HG03457 (cell line): ENCODE measurements around the gene SCNN1B.

Source experiments
- ATAC-seq: cut with Tn5 transposase; IDR thresholded peaks from one replicate; pipeline ENCODE4 v1.9.1; 2021; ENCODE audit warnings: moderate number of reproducible peaks; ENCODE audit not compliant: unreplicated experiment

Gene SCNN1B

DNA sequence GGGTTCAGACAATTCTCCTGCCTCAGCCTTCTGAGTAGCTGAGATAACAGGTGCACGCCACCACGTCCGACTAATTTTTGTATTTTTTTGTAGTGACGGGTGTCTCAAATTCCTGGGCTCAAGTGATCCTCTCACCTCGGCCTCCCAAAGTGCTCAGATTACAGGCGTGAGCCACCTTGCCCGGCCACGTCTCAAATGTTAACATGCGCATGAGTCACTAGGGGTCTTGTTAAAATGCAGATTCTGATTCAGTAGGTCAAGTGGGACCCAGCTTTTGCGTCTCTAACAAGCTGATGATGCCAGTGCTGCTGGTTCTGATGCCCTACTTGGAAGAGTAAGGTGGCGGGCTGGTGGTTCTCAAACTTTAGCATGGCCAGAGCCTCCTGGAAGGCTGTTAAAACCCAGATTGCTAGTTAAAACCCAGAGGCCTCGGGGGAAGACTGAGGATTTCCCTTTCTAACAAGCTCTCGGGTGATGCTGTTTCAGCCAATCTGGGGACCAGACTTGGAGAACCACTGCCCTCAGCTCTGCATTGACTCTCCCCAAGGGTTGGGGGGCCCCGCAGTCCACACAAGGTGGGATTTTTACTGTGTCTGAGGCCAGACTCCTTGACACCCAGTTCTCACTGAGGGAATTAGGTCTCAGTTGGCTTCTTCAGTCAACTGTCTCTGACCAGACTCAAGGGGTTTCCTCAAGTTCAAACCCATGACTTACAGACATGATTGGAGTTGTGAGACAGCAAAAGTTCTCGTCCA is 17.9 kb downstream of the SCNN1B start:
- ATAC-seq: no peak

DNA sequence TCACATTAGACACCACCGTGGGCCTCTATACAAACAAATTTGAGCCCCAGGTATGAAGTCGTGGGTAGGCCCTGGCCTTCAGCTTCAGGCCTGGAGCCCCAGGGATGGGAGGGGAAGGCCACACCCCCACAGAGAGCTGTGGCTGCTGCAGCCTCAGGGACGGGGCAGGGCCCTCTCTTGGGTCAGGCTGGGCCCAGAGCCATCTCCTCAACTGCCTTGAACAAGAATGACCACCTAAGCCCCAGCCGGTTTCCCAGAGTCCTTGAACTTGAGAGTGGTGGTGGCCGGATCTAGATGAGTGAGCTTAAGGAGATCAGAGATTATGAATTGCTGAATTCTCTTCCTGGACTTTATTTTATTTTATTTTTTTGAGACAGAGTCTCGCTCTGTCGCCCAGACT is 18.6 kb downstream of the SCNN1B start:
- ATAC-seq: no peak

DNA sequence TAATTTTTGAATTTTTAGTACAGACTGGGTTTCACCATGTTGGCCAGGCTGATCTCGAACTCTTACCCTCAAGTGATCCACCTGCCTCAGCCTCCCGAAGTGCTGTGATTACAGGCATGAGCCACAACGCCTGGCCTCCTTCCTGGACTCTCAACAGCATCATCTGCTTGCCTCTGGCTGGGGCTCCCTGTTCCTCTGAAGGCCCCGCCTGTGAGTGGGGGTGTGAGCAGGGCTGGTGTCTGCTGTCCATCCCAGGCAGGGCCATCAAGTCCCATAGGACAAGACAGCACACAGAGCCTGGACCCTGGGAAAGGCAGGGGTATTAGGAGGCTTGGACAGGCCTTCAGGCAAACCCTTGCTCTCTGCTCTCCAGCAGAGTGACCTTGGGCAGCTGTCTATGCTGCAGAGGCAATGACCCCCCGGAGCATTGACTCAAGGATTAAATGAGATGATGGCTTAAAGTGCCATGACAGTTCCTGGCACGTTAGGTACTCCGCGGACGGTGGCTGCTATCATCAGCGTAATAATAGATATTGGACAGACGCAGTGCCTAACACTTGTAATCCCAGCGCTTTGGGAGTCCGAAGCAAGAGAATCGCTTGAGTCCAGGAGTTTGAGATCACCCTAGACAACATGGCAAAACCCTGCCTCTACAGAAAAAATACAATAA is 19.2 kb downstream of the SCNN1B start:
- ATAC-seq: no peak

DNA sequence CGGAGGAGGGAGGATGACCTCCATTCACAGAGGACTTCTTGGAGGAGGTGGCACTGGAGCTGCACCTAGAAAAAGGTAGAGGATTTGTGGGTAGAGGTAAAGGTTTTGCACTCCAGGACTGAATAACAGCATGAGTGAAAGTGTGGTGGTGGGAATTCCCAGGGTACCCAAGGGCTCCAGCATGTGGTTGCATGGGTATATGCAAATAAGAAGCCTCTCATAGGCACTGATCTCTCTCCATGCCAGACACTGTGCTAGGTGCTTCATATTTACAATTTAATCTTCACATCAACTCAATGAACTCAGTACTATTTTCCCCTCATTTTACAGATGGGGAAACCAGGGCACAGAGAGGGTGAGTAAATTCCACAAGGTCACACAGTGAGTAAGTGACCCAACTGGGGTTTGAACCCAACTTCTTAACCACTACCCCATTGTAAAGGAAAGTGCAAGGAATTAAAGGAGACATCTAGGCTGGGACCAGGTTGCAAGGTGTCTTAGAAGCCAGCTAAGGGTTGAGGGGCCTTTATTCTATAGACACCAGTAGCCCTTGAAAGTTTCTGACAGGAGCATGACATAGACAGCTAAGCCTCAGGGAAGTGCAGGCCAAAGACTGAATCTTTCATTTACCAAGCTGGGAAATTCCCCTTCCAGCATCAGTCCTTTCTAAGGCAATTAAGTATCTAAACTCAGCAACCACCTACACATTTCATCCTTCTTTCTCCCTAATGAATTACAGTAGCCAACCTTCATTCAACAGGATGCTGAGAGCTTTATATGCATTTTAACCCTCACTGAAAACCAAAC is 21.3 kb downstream of the SCNN1B start:
- ATAC-seq: no peak

DNA sequence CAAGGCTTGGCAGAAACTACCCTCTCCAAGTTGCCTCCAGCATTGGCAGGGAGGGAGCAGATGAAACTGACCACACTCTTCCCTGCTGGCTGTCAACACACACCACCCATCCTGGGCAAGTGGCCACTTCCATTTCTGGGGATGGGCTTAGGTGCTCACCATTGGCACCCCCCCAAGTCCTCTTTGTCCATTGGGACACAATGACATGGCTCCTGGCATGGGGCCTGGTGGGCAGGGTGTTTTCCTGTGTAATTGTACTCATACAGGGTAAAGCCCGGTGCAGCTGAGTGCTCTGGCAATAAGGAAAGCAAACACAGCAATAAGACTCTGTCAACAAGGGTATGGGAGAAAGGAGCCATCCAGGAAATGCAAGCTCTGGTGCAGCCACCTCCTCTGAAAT is 22.6 kb downstream of the SCNN1B start:
- no peak for ATAC-seq

DNA sequence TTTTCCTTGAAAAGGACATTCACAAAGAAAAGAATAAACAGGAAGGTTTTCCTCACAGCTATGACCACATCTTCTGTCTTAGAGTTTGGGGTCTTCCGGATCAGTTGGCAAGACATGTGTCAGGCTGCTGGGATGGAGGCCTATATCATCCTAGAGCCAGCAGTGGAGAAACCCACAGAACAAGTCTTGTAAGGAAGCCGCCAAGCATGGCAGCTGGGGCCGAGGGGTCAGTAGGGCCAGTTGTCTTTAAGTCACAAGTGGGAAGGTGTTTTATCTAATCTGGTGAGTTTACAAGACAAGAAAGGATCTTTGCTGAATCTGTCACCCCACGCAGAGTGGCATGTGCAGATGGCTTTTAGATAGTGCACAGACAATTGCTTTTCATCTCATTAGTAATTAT is 25.7 kb downstream of the SCNN1B start:
- no peak for ATAC-seq

DNA sequence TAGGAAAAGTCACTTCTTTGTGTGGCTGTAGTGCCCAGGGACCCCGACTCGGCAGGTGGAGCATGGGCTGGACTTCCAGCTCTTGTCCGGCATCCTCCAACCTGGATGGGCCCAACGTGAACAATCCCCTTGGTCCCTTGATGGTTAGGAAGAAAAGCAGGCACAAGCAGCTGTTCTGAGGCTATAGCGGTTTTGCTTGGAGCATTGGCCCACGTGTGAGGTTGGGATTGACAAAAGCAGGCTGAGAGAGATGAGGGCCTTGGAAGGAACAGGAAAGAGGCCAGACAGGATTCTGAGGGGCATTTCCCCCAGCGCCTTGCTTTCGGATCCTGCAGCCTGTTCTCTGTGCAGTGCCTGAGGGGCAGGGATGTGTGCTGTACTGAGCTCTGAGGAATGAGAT is 28.1 kb downstream of the SCNN1B start:
- ATAC-seq: no peak

DNA sequence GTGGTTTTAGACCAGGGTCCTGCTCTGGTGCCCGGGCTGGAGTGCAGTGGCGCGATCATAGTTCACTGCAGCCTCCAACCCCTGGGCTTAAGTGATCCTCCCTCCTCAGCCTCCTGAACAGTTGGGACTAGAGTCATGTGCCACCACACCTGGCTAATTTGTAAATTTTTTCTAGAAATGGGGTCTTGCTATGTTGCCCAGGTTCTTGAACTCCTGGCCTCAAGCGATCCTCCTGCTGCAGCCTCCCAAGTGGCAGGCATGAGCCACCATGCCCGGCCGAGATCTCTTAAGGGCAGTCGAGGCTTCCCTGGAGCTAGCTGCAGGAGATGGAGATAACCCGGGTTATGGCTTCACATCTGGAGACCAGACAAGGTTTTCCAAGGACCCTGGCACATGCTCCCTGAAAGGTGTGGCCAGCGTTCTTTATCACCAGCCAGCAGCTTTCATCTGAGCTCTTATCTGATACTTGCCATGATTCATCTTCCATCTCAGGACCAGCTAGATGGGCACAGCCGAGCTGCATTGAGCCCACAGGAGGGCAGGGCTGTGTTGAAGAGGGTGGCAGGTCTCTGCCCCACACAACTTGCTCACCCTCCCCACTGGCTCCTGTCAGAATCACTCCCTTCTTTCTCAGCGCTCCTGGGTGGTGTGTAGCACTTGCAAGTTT is 28.6 kb downstream of the SCNN1B start:
- ATAC-seq: no peak

DNA sequence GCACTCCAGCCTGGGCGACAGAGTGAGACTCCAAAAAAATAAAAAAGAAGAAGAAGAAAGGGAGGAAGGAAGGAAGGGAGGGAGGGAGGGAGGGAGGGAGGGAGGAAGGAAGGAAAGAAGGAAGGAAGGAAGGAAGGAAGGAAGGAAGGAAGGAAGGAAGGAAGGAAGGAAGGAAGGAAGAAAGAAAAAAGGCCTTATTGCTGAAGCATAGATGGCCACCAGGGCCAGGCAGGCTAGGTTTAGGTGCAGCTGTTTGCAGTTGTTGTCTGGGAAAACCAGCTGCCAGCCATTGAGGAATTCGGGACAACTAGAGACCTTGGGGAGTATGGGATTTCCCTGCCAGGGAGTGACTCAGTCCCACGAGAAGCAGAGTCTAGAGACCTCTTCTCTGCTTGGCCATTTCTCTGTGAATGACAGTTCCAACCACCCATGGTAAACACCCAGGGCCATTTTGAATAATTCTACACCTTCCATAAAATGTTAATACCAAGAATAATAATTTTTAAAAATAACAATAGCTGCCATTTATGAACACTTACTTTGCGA is 31.0 kb downstream of the SCNN1B start:
- no peak for ATAC-seq

DNA sequence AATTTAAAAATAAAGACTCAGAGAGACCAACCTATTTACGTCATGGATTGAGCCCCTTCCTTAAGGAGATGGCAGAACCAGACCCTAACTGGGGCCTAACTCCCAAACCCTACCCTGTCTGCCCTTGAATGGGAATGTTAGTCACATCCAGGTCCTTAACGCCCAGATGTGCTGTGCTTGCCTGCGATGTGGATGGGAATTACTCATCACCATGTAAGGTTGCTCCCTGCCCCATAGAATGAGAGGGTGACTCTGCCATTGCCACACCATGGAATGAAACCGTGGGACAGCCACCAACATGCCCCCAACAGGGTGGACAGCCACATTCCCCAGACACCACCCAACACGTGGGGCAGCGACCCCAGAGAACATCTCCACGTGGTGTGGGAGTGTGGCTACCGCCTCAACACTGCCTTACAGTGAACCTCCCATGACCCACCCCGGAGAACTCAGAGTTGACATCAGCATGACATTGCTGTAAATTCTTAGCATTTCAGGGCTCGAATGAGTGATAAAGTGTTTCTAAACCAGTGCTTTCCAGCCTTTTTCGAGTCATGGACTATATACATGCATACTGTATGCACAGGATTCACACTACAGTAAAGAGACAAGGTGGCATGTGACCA is 31.8 kb downstream of the SCNN1B start:
- ATAC-seq: no peak

DNA sequence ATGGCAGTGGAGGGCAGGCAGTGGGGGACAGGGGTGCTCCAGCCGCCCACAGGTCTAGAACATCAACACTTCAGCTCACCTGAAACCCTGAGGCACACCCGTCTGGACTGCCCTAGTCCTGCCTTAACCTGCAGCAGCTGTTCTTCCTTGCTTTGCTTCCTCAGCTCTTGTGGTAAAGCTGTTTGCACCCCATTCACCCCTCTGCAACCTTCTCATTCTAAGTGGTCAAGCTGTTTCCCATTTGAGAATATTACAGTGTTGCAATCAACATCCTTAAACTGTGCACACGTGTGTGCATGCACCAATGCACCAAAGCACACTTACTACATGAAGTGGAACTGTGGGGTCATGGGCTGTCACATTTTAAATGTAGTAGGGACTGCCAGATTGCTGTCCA is 32.4 kb downstream of the SCNN1B start:
- ATAC-seq: no peak

DNA sequence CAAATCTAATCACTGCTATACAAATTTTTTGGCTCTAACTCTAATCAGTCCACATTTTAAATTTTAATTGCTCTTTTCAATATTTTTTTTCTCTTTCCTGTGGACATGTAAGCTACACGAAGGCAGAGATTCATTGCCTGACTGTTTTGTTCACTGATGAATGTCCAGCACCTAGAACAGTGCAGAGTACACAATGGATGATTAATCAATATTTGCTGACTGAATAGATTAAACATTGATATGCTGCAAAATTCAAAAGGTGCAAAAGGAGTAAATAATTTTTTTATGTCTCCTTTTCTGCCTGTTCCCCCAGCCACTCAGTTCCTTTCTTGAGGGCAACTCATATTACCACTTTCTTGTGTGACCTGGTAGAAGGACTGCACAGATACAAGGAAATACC is 32.8 kb downstream of the SCNN1B start:
- no peak for ATAC-seq

DNA sequence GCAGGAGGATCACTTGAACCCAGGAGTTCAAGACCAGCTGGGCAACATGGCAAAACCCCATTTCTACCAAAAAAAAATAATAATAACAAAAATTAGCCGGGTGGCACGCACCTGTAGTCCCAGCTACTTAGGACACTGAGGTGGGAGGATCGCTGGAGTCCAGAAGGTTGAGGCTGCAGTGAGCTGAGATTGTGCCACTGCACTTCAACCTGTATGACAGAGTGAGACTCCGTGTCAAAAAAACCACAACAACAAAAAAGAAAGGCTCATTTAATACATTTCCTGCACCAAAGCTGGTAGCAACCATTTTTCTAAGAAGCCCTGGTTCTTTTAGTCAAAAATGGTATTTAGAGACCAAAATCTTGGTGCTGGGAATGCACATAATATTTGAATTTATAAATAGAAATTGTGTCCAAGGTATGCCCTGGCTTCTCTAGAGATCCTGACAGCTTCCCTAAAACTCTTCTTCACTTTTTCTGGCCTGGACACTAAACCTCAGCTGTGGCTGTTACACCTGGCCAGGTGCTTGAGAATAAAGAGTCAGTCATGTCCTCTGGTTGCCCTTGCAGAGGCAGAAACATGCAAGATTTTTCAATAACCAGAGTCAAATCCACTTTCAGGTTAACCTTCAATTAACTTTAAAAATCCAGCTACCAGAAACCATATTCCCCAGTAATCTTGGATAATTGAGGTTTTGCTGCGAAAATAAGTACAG is 35.9 kb downstream of the SCNN1B start:
- ATAC-seq: no peak

DNA sequence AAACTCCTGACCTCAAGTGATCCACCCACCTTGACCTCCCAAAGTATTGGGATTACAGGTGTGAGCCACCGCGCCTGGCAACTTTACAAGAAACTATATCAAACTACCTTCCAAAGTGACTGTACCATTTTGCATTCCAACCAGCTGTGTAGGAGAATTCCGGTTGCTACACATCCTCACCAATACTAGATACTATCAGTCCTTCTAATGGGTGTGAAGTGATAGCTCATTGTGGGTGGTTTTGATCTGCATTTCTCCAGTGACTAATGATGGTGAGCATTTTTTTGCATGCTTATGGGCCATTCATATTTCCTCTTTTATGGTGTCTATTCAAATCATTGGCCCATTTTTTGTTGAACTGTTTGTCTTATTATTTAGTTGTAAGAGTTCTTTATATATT is 37.7 kb downstream of the SCNN1B start:
- ATAC-seq: no peak

DNA sequence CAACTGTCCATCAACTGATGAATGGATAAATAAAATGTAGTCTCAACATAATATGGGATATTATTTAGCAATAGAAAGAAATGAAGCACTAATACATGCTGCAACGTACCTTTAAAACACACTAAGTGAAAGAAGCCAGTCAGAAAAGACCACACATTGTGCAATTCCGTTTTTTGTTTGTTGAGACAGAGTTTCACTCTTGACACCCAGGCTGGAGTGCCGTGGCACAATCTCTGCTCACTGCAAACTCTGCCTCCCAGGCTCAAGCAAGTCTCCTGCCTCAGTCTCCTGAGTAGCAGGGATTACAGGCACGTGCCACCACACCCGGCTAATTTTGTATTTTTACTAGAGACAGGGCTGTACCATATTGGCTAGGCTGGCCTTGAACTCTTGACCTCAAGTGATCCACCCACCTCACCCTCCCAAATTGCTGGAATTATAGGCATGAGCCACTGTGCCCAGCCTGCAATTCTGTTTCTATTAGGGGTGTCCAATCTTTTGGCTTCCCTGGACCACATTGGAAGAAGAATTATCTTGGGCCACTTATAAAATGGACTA is 40.1 kb downstream of the SCNN1B start:
- ATAC-seq: no peak

DNA sequence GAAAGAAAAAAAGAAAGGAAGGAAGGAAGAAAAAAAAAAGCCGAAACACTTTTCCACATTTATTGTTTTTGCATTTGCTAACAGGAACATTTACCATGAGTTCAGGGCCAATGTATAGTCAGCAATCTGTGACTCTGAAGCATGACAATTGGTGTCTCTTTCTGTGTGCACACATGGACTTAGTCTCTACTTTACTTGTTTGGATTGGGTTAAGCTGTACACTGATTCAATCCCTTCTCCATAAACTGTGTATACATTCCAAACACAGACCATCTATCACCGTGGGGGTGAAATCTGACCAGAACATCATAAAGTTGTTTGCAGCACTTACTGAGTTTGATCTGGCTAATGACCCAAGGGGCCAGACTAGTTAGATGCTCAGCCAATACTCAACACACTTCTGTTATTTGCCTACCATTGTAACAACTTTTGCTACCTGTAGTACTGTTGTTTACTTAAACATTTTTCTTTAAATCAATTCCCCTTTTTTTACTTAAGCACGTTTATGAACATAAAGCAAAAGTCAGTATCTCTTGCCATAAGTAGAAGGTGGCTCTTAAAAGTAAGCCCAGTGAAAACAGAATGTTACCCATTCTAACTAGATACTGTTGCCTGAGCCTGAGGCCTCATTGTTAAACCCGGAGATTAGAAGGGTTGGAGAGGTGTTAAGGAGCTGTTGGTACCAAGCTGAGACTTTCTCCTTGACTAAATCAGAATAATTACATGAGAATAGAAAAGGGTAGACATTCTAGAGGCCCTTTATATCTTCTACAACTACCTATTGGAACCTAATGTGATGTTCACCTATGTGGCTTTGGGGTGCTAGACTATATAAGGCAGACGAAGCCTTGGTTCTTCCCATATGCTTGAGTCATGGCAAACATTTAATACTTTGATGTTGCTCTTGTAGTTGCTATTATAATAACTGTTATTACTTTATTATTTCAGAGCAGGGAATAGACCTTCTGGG is 41.8 kb downstream of the SCNN1B start:
- ATAC-seq: no peak

DNA sequence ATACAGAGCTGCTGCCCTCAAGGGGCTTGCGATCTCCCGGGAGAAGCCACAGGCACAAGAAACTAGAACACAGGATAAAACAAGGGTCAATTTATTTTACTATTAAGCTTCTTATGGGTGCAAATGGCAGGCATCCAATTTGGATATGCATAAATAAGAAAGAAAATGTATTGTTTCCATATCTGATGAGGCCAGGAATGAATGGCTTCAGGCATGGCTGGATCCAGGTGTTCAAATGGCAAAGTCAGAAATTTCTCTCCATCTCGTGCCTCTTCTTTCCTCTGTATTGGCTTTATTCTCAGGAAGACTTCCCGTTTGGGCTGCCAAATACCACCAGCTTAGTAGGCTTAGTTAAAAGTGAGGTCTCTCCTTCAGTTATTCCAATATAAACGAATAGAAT is 43.1 kb downstream of the SCNN1B start:
- no peak for ATAC-seq
